B cell (primary cell): ENCODE measurements around the gene AOAH.

ENCODE experiments used
- CTCF ChIP-seq: fragments of 200-600 bp; IDR thresholded peaks from one replicate; pipeline ENCODE4 v1.8.0; 2022; ENCODE audit warnings: antibody characterized with exemption, mild to moderate bottlenecking
- EZH2 ChIP-seq: IDR thresholded peaks from 2 replicates; pipeline ENCODE4 v1.6.1; 2012; ENCODE audit warnings: borderline replicate concordance, low read depth, mild to moderate bottlenecking, moderate library complexity, low read length; ENCODE audit not compliant: insufficient read depth, poor library complexity, severe bottlenecking

GRCh38 chr7:36726311-36726710 lies 2.0 kb upstream of the AOAH start:
- no peak for TF ChIP-seq CTCF
- no peak for TF ChIP-seq EZH2
